ENCODE measurements around the gene SLC9A9. TPM values are rescaled to one million over a fixed set of nuclear protein-coding genes. Genes with fewer than 3 reads are reported as not detected.

Gene SLC9A9
- total and polyA plus RNA-seq, 2 of the 8 experiments (the other 6 are each of a cell fraction or from before 2014, with no cell fraction given), result 0.48 to 1.1 TPM

GRCh38 chr3:143604402-143605185, 243.7 kb downstream of the SLC9A9 start:
- no peak for DNase-seq (ENCODE audit: low read depth in 1 of 2, low spot score in 2 of 2)
- WGBS, 2 experiments (ENCODE audit: extremely low coverage in 1 of 2, insufficient coverage in 1 of 2, insufficient read length in 1 of 2, insufficient replicate concordance in 2 of 2, low coverage in 1 of 2, low lambda C conversion rate in 2 of 2, missing lambda C conversion rate in 1 of 2), result 95% methylated on average over 5 of the region's 5 CpGs; no CpG with 5 or more reads in 1 of the 2 experiments
- POLR2A ChIA-PET (ENCODE audit: partially characterized antibody), result no interaction called here

More at GRCh38 chr3:143604402-143605185, 243.7 kb downstream of the SLC9A9 start:
- H2BK12ac ChIP-seq (ENCODE audit: low read depth, low read length), result no peak overlapping the region
- H3K9me3 ChIP-seq (ENCODE audit: insufficient read depth in 2 of 2, low read depth in 1 of 2, low read length in 1 of 2), result no peaks in the 10 kb centered on the region
- H3K56ac ChIP-seq (replicated peaks; ENCODE audit: insufficient read length, low read depth, low read length), result no peak overlapping the region
- H2BK120ac ChIP-seq (replicated peaks; ENCODE audit: low read depth, low read length), result no peak overlapping the region
- no peak overlapping the region for H3K23ac ChIP-seq (ENCODE audit: insufficient read length)
- H4K20me1 ChIP-seq (replicated peaks in 1 of 2; ENCODE audit: control insufficient read depth in 1 of 2, insufficient read depth in 2 of 2, low read length in 2 of 2), result no peaks in the 10 kb centered on the region
- no peaks in the 10 kb centered on the region for H3K36me3 ChIP-seq (ENCODE audit: control insufficient read depth in 2 of 4, insufficient read depth in 4 of 4, low read length in 3 of 4)
- no peak overlapping the region for H4K91ac ChIP-seq (replicated peaks; ENCODE audit: insufficient read length, low read length)
- H3K4me3 ChIP-seq (ENCODE audit: extremely low read depth in 1 of 4, insufficient read depth in 2 of 4, low read depth in 3 of 4, low read length in 4 of 4), result no peak overlapping the region
- TF ChIP-seq NANOG (IDR thresholded peaks at IDR 0.05; ENCODE audit: insufficient read depth, low read depth, low read length, poor library complexity, severe bottlenecking) (no peak), JUND (IDR thresholded peaks at IDR 0.05; ENCODE audit: low read length) (no peak), TBP (IDR thresholded peaks at IDR 0.05; ENCODE audit: low read depth, low read length) (no peak), MAX (IDR thresholded peaks at IDR 0.05) (no peak), TAF1 (IDR thresholded peaks at IDR 0.05; ENCODE audit: low read depth, low read length) (no peak), RAD21 (IDR thresholded peaks at IDR 0.05 in 1 of 2, conservative IDR thresholded peaks at IDR 0.05 in 1 of 2; ENCODE audit: low read depth in 2 of 2, low read length in 2 of 2) (no peak)
- FAIRE-seq, result no peak
- no peaks in the 10 kb centered on the region for H3K79me1 ChIP-seq (ENCODE audit: low read depth, low read length)
- H2AFZ ChIP-seq (ENCODE audit: low read length), result no peak overlapping the region
- H3K27me3 ChIP-seq (replicated peaks in 1 of 4; ENCODE audit: control insufficient read depth in 3 of 4, extremely low read depth in 1 of 4, insufficient read depth in 3 of 4, low read length in 3 of 4), result no peaks in the 10 kb centered on the region
- no peak overlapping the region for H2BK5ac ChIP-seq (ENCODE audit: low read depth, low read length)
- H3K79me2 ChIP-seq (ENCODE audit: control insufficient read depth in 1 of 2, insufficient read depth in 2 of 2, low read length in 2 of 2), result no peaks in the 10 kb centered on the region
- no peak overlapping the region for H4K5ac ChIP-seq (ENCODE audit: insufficient read length, low read depth, low read length)
- H3K4me1 ChIP-seq (replicated peaks in 1 of 4; ENCODE audit: control insufficient read depth in 3 of 4, insufficient read depth in 4 of 4, low read length in 3 of 4), result peaks cover 0 to 5% (median 0%) of the 10 kb centered on the region in 4 experiments; a peak in 1 of 7 replicates
- H3K4ac ChIP-seq (replicated peaks; ENCODE audit: insufficient read length, low read depth, low read length), result peak overlapping the region; percentile 47
- no peak overlapping the region for H4K8ac ChIP-seq (ENCODE audit: extremely low read depth, insufficient read depth, low read length)
- H3K14ac ChIP-seq (ENCODE audit: insufficient read length), result no peak overlapping the region
- no peak overlapping the region for H3K4me2 ChIP-seq (ENCODE audit: insufficient read depth in 1 of 2, low read depth in 2 of 2, low read length in 2 of 2)
- H2BK15ac ChIP-seq (ENCODE audit: low read length), result no peak overlapping the region
- no peak overlapping the region for H3K27ac ChIP-seq (ENCODE audit: low read depth, low read length)
- CTCF ChIA-PET (ENCODE audit: partially characterized antibody), result interaction anchor here (0.9 to 1.1 kb wide), 3 partner anchors 11 to 385 kb away, joined by 3 read pairs; no protein-coding TSS in a partner anchor
- H3K18ac ChIP-seq (ENCODE audit: extremely low read depth, low read length), result no peak overlapping the region
- H2AK5ac ChIP-seq (ENCODE audit: low read depth, low read length), result no peak overlapping the region
- no peak overlapping the region for H2BK20ac ChIP-seq (ENCODE audit: low read length)
- H3K9ac ChIP-seq (replicated peaks in 1 of 4; ENCODE audit: extremely low read depth in 1 of 4, low read depth in 3 of 4, low read length in 3 of 4), result no peak overlapping the region
- no peaks in the 10 kb centered on the region for H3K23me2 ChIP-seq (ENCODE audit: low read depth, low read length)
